Right atrium auricular region (tissue), 2 donors: ENCODE results near the gene TKFC. TPM values are rescaled to one million over a fixed set of nuclear protein-coding genes. Genes with fewer than 3 reads are reported as not detected.

Experiments used
- DNase-seq: peaks from one replicate; pipeline ENCODE4 v3.0.0-alpha.2; 2019; ENCODE audit warnings: low spot score
- H3K27ac ChIP-seq, 2 donors: fragments of 200-600 bp; sonication (generic); 1 replicate in 1 of 2; 2 replicates in 1 of 2; pipeline ENCODE4 v1.5.1; 2016 to 2019
- H3K27me3 ChIP-seq, 2 donors: fragments of 200-600 bp; sonication (generic); one replicate each; pipeline versions ENCODE4 v1.5.1 to v1.6.0; 2017 to 2019
- H3K36me3 ChIP-seq: fragments of 200-600 bp; sonication (generic); one replicate; pipeline ENCODE4 v1.5.1; 2016
- H3K4me1 ChIP-seq, 2 donors: fragments of 200-600 bp; sonication (generic); one replicate each; pipeline versions ENCODE4 v1.5.1 to v1.6.0; 2017 to 2019
- H3K4me3 ChIP-seq, 2 donors: fragments of 200-600 bp; sonication (generic); 1 replicate in 1 of 2; 2 replicates in 1 of 2; pipeline ENCODE4 v1.5.1; 2017 to 2019; ENCODE audit warnings: mild to moderate bottlenecking in 1 of 2, moderate library complexity in 1 of 2
- H3K9me3 ChIP-seq, 2 donors: fragments of 200-600 bp; sonication (generic); one replicate each; pipeline ENCODE4 v1.5.1; 2019
- CTCF ChIP-seq, 2 donors: fragments of 200-600 bp; sonication (generic); IDR thresholded peaks; one replicate each; pipeline ENCODE4 v1.5.1; 2019; ENCODE audit warnings: antibody characterized with exemption in 2 of 2
- total RNA-seq, 2 donors: library from RNA; depleted of rRNA; stranded (reverse); fragments of >200 nt; gene quantifications; one replicate each; pipeline ENCODE4 v1.1.0, GENCODE V29; 2016

The TKFC gene
- total RNA-seq, 2 donors from 2014 or later, result 9.7 to 11.3 TPM

- Histone ChIP-seq H3K4me1 (no peaks in the 10 kb centered on the region), H3K4me3 (no peak overlapping the region), H3K9me3 (no peaks in the 10 kb centered on the region), H3K27me3 (no peaks in the 10 kb centered on the region), H3K36me3 (peaks cover 7% of the 10 kb centered on the region), H3K27ac (no peak overlapping the region)
- DNase-seq, result no peak
- TF ChIP-seq CTCF (IDR thresholded peaks at IDR 0.05), result no peak
Measured at GRCh38 chr11:61343792-61344745, 11.0 kb downstream of the TKFC start.

GRCh38 chr11:61345170-61345610 is 12.2 kb downstream of the TKFC start:
- DNase-seq, result no peak
- no peak overlapping the region for H3K27ac ChIP-seq
- H3K4me1 ChIP-seq, result no peaks in the 10 kb centered on the region
- H3K4me3 ChIP-seq, result no peak overlapping the region
- no peaks in the 10 kb centered on the region for H3K27me3 ChIP-seq
- TF ChIP-seq CTCF (IDR thresholded peaks at IDR 0.05), result no peak
- peaks cover 16% of the 10 kb centered on the region for H3K36me3 ChIP-seq
- no peaks in the 10 kb centered on the region for H3K9me3 ChIP-seq

- no peak overlapping the region for H3K27ac ChIP-seq
- H3K4me3 ChIP-seq, result no peak overlapping the region
- H3K27me3 ChIP-seq, result no peaks in the 10 kb centered on the region
- H3K4me1 ChIP-seq, result no peaks in the 10 kb centered on the region
- H3K36me3 ChIP-seq, result peaks cover 23% of the 10 kb centered on the region
- H3K9me3 ChIP-seq, result no peaks in the 10 kb centered on the region
- no peak for TF ChIP-seq CTCF (IDR thresholded peaks at IDR 0.05)
- DNase-seq, result no peak
Measured at GRCh38 chr11:61345954-61346843, 13.2 kb downstream of the TKFC start.

- Histone ChIP-seq H3K27me3 (no peaks in the 10 kb centered on the region), H3K36me3 (peaks cover 35% of the 10 kb centered on the region), H3K4me1 (no peaks in the 10 kb centered on the region), H3K9me3 (no peaks in the 10 kb centered on the region), H3K4me3 (no peak overlapping the region), H3K27ac (no peak overlapping the region)
- TF ChIP-seq CTCF (IDR thresholded peaks at IDR 0.05), result no peak
- peak; percentile 69 for DNase-seq
Measured at GRCh38 chr11:61347916-61348461, 15.0 kb downstream of the TKFC start.

GRCh38 chr11:61349189-61349751 is 16.2 kb downstream of the TKFC start:
- no peaks in the 10 kb centered on the region for H3K4me1 ChIP-seq
- H3K9me3 ChIP-seq, result no peaks in the 10 kb centered on the region
- H3K27ac ChIP-seq, result no peak overlapping the region
- no peak for TF ChIP-seq CTCF (IDR thresholded peaks at IDR 0.05)
- no peak for DNase-seq
- no peaks in the 10 kb centered on the region for H3K27me3 ChIP-seq
- H3K4me3 ChIP-seq, result no peak overlapping the region
- H3K36me3 ChIP-seq, result peaks cover 46% of the 10 kb centered on the region
